Measurements from ENCODE around the gene GNE.

GRCh38 chr9:36218011-36218410, 40.2 kb downstream of the GNE start:
- TF ChIP-seq CTCF (IDR thresholded peaks at IDR 0.05; ENCODE audit: insufficient read depth, low read length) (no peak), POLR2AphosphoS5 (IDR thresholded peaks at IDR 0.05; ENCODE audit: low read depth) (no peak)

Data from HL-60 (cell line).